Superior temporal gyrus (tissue), 1 donor: ENCODE data around the gene CPED1.
"Not testable (repeated sequence)": the region's sequence is repeated elsewhere in the genome, so short reads cannot be mapped to it uniquely, and the experiment has no call there.

ENCODE experiments used
- DNase-seq: peaks from one replicate; pipeline ENCODE4 v3.0.0-alpha.2; 2016; ENCODE audit errors: extremely low spot score

CPED1 gene

DNA sequence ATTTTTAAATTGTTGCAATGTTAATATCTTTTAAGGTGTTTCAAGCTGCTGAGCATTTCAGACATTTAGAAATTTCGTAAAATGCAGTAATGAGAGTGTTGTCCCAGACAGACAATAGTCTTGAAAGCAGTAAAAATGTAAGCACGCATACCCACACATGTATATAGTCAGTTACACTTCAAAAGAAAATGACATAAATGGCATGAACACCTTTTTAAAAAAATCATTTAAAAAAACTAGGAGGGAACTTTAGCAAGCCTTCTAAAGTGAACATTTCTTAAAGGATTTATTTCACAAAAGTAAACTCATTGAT, 51.0 kb downstream of the CPED1 start:
- DNase-seq = no peak

DNA sequence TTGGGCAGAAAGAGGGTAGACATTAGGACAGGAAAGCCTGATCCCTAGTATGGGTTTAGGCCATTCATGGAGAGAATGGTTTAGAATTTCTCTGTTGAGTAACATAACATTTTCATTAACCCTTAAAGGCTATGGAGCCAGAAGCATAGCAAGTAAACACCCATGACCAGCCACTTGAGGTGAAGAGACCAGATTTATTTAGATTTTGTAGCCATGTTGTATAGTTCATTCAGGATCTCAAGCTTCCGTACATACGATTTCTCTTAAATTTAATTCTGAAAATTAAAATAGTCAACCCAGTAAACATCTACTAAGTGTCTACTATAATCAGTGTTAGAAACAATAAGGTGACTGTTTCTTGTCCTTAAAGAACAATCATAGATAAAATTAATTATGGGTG, 51.5 kb downstream of the CPED1 start:
- DNase-seq = no peak

GRCh38 chr7:121041516-121042148, 53.1 kb downstream of the CPED1 start:
- no peak for DNase-seq

DNA sequence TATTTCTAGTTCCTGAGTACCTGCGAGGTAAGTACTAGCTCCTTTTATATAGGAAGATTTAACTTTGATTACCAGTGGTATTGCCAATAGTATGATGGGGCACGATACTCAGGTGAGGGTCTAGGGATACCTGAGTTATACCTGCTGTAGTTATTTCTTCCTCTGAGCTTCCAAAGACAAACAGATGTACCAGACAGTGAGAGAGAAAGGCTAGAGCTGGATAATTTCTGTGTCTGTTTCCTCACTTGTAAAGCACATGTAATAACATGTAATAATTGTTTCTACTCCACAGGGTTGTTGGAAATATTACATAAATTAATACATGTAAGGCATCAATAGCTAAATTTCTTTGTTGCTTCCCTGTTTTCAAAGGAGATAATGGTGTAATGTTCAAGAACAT, 53.7 kb downstream of the CPED1 start:
- no peak for DNase-seq

- no peak for DNase-seq
Measured at GRCh38 chr7:121042899-121043298, 54.4 kb downstream of the CPED1 start.

DNA sequence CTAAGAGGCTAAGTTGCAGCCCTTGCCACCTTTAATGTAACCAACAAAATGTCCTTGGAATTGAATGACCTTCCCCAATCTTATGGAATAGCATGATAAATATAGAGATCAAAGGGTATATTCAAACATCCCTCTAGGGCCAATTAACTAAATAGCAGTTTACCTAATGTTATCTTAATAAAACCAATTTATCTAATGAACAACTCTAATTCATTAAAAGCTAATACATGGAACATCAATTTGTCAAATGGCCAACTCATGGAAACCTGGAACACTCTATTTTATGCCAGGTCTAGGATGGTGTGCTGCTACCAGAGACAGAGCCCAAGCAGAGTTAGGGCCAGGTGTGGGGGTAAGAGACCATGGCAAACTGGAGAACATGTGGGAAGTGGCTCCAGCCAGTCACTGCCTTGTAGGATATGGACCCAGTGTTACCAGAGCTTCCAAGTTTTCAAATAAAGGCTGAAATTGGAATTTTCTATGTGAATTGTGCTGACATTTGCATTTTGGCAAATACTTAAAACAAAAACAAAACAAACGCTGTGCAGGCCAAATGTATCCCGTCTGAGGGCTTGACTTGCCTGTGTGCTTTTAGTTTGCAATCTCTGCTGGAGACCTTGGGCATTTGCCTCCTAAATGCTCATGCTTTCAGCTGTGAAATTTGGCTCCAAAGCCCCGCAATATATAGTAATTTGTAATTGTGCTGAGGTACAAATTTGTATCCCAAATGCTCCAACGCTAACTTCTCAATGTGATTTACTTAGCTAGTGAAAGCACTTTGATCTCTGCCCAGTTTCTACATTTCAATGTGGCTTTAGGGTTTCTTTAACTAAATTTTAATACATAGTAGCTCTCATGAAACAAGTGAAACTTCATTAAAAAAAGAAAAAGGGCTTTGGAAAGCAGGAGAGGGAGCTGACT, 55.1 kb downstream of the CPED1 start:
- no peak for DNase-seq

DNA sequence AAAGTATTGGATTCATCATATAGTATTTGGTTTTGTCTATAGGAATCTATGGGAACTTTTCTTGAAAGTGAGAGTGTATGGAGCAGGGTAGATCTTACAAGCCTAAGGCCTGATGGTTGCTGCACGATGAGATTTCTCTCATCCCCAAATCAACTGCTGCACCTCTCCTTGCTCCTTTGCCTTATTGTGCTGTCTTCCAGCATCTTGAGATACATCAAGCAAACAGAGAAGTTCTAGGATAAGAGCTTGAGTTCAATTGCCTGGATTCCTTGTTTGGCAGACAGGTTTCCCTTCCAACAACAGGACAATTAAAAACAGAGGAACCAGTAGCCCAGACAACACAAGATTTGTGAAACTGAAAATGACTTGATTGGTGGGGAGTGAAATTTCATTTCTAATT, 56.6 kb downstream of the CPED1 start:
- DNase-seq = no peak

GRCh38 chr7:121046009-121046408, 57.5 kb downstream of the CPED1 start:
- no peak for DNase-seq

GRCh38 chr7:121046893-121047468, 58.5 kb downstream of the CPED1 start:
- DNase-seq = no peak

- DNase-seq = no peak
Measured at GRCh38 chr7:121048195-121048594, 59.7 kb downstream of the CPED1 start.

GRCh38 chr7:121049028-121049791, 60.7 kb downstream of the CPED1 start:
- DNase-seq = no peak

- no peak for DNase-seq
Measured at GRCh38 chr7:121049897-121050296, 61.4 kb downstream of the CPED1 start.

GRCh38 chr7:121053219-121053618, 64.7 kb downstream of the CPED1 start:
- DNase-seq = no peak

- no peak for DNase-seq
Measured at GRCh38 chr7:121054925-121055324, 66.4 kb downstream of the CPED1 start.

DNA sequence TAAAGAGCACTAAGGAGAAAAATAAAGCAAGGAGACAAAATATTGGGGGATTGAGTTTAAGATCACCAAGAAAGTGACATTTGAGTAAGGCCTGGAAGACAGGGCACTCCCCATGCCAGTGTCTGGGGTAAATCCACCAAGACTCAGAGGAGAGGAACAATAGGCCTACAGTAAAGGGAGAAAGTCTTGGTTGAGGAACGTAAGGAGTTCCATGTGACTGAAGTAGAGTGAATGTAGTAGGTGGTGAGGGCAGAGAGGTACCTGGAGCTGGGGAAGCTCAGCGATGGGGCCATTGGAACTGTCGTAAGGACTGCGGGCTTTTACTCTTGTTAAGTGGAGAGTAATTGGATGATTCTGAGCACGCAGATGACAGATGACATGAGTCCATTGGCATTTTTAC, 69.4 kb downstream of the CPED1 start:
- DNase-seq = no peak

- no peak for DNase-seq
Measured at GRCh38 chr7:121058975-121059374, 70.5 kb downstream of the CPED1 start.

DNA sequence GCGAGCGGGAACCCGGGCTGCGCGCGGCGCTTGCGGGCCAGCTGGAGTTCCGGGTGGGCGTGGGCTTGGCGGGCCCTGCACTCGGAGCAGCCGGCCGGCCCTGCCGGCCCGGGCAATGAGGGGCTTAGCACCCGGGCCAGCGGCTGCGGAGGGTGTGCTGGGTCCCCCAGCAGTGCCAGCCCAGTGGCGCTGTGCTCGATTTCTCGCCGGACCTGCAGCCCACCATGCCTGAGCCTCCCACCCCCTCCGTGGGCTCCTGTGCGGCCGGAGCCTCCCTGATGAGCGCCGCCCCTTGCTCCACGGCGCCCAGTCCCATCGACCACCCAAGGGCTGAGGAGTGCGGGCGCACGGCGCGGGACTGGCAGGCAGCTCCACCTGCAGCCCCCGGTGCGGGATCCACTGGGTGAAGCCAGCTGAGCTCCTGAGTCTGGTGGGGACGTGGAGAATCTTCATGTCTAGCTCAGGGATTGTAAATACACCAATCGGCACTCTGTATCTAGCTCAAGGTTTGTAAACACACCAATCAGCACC, 71.5 kb downstream of the CPED1 start:
- not testable (repeated sequence) for DNase-seq

GRCh38 chr7:121061677-121062582, 73.4 kb downstream of the CPED1 start:
- no peak for DNase-seq

DNA sequence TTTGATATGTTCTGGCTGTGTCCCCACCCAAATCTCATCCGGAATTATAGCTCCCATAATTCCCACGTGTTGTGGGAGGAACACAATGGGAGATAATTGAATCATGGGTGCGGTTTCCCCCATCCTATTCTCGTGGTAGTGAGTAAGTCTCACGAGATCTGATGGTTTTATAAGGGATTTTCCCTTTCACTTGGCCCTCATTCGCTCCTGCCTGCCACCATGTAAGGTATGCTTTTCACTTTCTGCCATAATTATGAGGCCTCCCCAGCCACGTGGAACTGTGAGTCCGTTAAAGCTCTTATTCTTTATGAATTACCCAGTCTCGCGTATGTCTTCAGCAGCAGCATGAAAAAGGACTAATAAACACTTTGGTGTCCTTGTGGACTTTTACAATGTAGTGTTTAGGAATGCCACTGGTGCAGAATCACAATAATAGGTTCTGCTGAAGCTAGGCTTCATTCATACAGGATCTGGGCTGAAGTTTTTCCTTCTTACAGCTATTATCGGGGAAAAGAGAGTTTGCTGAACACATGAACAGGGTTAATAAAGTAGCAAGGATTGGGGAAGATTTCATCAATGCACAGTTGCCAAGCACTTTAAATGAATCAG, 74.3 kb downstream of the CPED1 start:
- DNase-seq = no peak

GRCh38 chr7:121067717-121068116, 79.2 kb downstream of the CPED1 start:
- not testable (repeated sequence) for DNase-seq
